Measurements from ENCODE around the gene MILR1. TPM values are rescaled to one million over a fixed set of nuclear protein-coding genes. Genes with fewer than 3 reads are reported as not detected.
"Not testable (repeated sequence)": the region's sequence is repeated elsewhere in the genome, so short reads cannot be mapped to it uniquely, and the experiment has no call there.

The MILR1 gene
- total RNA-seq, 2 donors from 2014 or later: 2.4 to 5.0 TPM

DNA sequence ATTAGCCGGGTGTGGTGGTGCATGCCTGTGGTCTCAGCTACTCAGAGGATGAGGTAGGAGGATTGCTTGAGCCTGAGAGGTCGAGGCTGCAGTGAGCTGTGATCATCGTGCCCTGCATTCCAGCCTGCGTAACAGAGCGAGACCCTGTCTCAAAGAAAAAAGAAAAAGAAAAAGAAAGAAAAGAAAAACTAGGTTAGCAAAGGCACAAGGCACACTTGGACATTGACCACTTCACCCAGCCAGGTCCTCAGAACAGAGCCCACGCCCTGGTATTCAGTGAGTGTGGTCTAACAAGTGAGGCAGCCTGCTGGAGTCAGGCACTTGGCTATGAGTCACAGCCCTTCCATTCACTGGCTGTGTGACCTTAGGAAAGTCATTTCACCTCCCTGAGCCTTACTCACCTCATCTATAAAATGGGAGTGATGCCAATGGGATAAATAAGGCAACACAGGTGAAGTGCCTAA, 10.4 kb downstream of the MILR1 start:
- DNase-seq (ENCODE audit: low spot score): no peak
- Histone ChIP-seq H3K27me3 (no peaks in the 10 kb centered on the region), H3K36me3 (no peaks in the 10 kb centered on the region), H3K4me3 (no peak overlapping the region), H3K4me1 (no peaks in the 10 kb centered on the region), H3K9me3 (no peaks in the 10 kb centered on the region), H3K27ac (no peak overlapping the region)
- TF ChIP-seq, protein P1, sequence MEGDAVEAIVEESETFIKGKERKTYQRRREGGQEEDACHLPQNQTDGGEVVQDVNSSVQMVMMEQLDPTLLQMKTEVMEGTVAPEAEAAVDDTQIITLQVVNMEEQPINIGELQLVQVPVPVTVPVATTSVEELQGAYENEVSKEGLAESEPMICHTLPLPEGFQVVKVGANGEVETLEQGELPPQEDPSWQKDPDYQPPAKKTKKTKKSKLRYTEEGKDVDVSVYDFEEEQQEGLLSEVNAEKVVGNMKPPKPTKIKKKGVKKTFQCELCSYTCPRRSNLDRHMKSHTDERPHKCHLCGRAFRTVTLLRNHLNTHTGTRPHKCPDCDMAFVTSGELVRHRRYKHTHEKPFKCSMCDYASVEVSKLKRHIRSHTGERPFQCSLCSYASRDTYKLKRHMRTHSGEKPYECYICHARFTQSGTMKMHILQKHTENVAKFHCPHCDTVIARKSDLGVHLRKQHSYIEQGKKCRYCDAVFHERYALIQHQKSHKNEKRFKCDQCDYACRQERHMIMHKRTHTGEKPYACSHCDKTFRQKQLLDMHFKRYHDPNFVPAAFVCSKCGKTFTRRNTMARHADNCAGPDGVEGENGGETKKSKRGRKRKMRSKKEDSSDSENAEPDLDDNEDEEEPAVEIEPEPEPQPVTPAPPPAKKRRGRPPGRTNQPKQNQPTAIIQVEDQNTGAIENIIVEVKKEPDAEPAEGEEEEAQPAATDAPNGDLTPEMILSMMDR (IDR thresholded peaks at IDR 0.05): no peak

DNA sequence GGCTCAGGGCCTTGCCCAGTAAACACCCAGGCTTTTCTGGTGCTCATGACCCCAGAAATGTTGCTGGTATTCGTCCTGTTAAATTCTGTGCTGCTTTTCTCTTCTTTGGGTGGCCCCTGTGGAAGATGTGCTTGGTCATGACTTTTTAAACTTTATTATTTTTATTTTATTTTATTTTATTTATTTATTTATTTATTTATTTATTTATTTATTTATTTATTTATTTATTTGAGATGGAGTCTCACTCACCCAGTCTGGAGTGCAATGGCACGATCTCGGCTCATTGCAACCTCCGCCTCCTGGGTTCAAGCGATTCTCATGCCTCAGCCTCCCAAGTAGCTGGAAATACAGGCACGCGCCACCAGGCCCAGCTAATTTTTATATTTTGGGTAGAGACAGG, 10.9 kb downstream of the MILR1 start:
- H3K27me3 ChIP-seq; H3K36me3 ChIP-seq; H3K4me1 ChIP-seq; H3K9me3 ChIP-seq; H3K4me3 ChIP-seq; H3K27ac ChIP-seq; DNase-seq (ENCODE audit: low spot score): not testable (repeated sequence)

DNA sequence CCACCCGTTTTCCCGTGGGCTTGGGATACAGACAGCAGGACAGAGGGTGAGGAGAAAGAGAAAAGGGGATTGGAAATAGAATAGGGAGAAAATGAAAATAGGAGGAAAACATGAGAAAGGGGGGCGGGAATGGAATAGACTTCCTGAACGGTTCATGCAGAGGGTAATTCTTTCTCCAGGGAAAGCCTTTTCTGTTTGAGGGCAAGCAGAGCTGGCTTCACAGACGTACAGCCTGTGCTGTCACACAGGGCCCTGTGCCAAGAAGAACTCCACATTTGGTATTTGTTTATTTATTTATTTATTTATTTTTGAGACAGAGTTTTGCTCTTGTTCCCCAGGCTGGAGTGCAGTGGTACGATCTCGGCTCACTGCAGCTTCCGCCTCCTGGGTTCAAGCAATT, 12.0 kb downstream of the MILR1 start:
- Histone ChIP-seq H3K4me1 (no peaks in the 10 kb centered on the region), H3K4me3 (no peak overlapping the region)

DNA sequence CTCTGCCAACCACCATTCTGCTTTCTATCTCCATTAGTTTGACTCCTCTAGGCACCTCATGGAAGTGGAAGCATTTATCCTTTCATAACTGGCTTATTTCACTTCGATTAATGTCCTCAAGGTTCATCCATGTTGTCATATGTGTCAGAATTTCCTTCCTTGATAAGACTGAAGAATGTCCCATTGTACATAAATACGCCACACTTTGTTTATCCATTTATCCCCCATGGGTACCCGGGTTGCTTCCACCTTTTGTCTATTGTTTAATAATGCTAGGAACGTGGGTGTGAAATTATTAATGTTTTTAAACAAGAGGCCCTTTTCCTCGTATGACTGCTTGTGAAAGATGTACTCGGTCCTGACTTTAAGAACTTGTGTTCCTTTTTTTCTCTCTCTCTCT, 12.9 kb downstream of the MILR1 start:
- Histone ChIP-seq H3K9me3 (no peaks in the 10 kb centered on the region), H3K27ac (no peak overlapping the region), H3K4me1 (no peaks in the 10 kb centered on the region), H3K4me3 (no peak overlapping the region), H3K36me3 (no peaks in the 10 kb centered on the region), H3K27me3 (no peaks in the 10 kb centered on the region)
- no peak for DNase-seq (ENCODE audit: low spot score)
- TF ChIP-seq, protein P1 (IDR thresholded peaks at IDR 0.05): no peak

More for the DNA sequence above, 12.0 kb downstream of the MILR1 start:
- Histone ChIP-seq H3K27me3 (no peaks in the 10 kb centered on the region), H3K36me3 (no peaks in the 10 kb centered on the region), H3K27ac (peak overlapping the region in 1 of 2 donors; percentile 18), H3K9me3 (no peaks in the 10 kb centered on the region)
- TF ChIP-seq, protein P1 (IDR thresholded peaks at IDR 0.05): no peak
- no peak for DNase-seq (ENCODE audit: low spot score)

DNA sequence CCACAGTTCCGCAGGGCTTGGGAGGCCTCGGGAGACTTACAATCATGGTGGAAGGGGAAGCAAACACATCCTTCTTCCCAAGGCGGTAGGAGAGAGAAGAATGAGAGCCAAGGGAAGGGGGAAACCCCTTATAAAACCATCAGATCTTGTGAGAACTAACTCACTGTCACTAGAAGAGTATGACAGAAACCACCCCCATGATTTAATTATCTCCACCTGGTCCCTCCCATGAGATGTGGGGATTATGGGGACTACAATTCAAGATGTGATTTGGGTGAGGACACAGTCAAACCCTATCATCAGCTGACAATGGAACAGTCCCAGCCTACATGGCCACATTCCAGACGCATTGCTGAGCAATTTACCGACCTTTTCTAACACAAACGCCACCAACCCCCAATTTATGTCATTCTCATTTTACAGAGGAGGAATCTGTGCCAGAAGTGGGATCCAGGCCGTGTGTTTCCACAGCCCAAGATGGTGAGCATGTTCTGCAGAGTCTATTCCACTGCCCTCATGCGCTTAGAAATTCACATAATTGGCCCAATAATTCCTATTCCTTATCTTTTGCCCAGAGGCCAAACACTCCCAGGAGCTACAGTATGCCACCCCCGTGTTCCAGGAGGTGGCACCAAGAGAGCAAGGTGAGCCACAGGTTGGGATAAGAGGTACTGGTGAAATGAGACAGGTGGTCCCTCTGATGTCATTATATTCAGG, 17.3 kb downstream of the MILR1 start:
- DNase-seq (ENCODE audit: low spot score): no peak
- Histone ChIP-seq H3K27me3 (no peaks in the 10 kb centered on the region), H3K27ac (no peak overlapping the region), H3K9me3 (no peaks in the 10 kb centered on the region), H3K36me3 (no peaks in the 10 kb centered on the region), H3K4me3 (no peak overlapping the region), H3K4me1 (no peaks in the 10 kb centered on the region)
- TF ChIP-seq, protein P1 (IDR thresholded peaks at IDR 0.05): no peak

DNA sequence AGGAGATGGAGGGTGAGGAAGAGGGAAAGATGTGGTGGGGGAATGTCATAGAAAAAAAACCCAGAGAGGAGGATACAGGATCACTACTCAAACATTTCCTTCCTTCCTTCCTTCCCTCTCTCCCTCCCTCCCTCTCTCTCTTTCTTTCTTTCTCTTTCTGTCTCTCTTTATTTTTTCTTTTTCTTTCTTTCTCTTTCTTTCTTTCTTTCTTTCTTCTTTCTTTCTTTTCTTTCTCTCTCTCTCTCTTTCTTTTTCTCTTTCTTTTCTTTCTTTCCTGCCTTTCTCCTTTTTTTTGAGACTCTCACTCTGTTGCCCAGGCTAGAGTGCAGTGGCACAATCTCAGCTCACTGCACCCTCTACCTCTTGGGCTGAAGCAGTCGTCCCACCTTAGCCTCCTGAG, 17.9 kb downstream of the MILR1 start:
- not testable (repeated sequence) for H3K4me3 ChIP-seq; H3K9me3 ChIP-seq; H3K36me3 ChIP-seq; H3K4me1 ChIP-seq; H3K27me3 ChIP-seq; DNase-seq (ENCODE audit: low spot score); H3K27ac ChIP-seq

DNA sequence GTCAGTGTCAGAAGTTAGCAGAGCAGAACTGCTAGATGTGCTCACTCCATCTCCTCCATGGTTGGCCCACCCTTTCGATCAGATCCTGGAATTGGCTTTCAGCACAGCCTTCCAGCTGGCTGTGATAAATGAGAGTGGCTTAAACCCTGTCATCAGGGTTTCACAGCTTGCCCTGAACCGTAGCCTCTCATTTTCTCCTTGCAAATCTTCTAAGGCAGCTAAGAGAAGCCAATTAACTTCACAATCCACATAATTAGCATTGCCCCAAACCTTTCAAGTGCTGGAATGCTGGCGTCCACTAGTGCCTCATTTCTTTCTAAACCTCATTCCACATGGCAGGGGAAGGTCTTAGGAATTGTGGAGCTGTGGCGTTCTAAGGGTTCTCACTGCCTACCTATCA, 21.7 kb downstream of the MILR1 start:
- no peaks in the 10 kb centered on the region for H3K4me1 ChIP-seq
- DNase-seq (ENCODE audit: low spot score): no peak
- H3K4me3 ChIP-seq: no peak overlapping the region
- TF ChIP-seq, protein P1 (IDR thresholded peaks at IDR 0.05): no peak
- no peaks in the 10 kb centered on the region for H3K36me3 ChIP-seq
- no peaks in the 10 kb centered on the region for H3K27me3 ChIP-seq
- H3K9me3 ChIP-seq: no peaks in the 10 kb centered on the region
- H3K27ac ChIP-seq: no peak overlapping the region

All from right atrium auricular region (tissue), 2 donors.